Right lobe of liver (tissue), 6 donors: ENCODE data around the gene CCDC149. TPM values are rescaled to one million over a fixed set of nuclear protein-coding genes. Genes with fewer than 3 reads are reported as not detected.

Experiments used
- ATAC-seq, 4 donors: fragments of 200-7000 bp; cut with Tn5 transposase; one replicate each; pipeline ENCODE4 v1.9.1; 2020; ENCODE audit warnings: mild to moderate bottlenecking in 4 of 4, moderate library complexity in 4 of 4
- DNase-seq, 3 donors: peaks; one replicate each; pipeline ENCODE4 v3.0.0-alpha.2; 2020
- H3K27ac ChIP-seq, 3 donors: fragments of 200-600 bp; one replicate each; pipeline ENCODE4 v1.8.0; 2022
- H3K27me3 ChIP-seq, 2 donors: fragments of 200-600 bp; one replicate each; pipeline ENCODE4 v1.8.0; 2022
- H3K36me3 ChIP-seq, 4 donors: fragments of 200-600 bp; sonication (generic) in 1 of 4; one replicate each; pipeline versions ENCODE4 v1.5.1 to v1.8.0; 2017 to 2022; ENCODE audit warnings: control low read depth in 1 of 4
- H3K4me1 ChIP-seq, 4 donors: fragments of 200-600 bp; sonication (generic) in 1 of 4; one replicate each; pipeline versions ENCODE4 v1.5.1 to v1.8.0; 2017 to 2022; ENCODE audit warnings: control low read depth in 1 of 4
- H3K4me3 ChIP-seq, 3 donors: fragments of 200-600 bp; one replicate each; pipeline ENCODE4 v1.8.0; 2022
- H3K9me3 ChIP-seq, 4 donors: fragments of 200-600 bp; sonication (generic) in 1 of 4; one replicate each; pipeline versions ENCODE4 v1.5.1 to v1.8.0; 2017 to 2022; ENCODE audit warnings: control low read depth in 1 of 4
- POLR2A ChIP-seq: fragments of 450-650 bp; IDR thresholded peaks from one replicate; pipeline ENCODE4 v1.6.1; 2017; ENCODE audit warnings: antibody characterized with exemption, mild to moderate bottlenecking
- WGBS: methylation state at CpG from one replicate; pipeline ENCODE4 v1.1.6; 2018; ENCODE audit warnings: low coverage, low lambda C conversion rate; ENCODE audit not compliant: insufficient coverage; ENCODE audit errors: missing lambda C conversion rate; 5-methylcytosine and 5-hydroxymethylcytosine counted together
- intact Hi-C, 2 donors: fragments of 100-400 bp; cut with DNase I; formaldehyde crosslinking; loops; one replicate each; pipeline versions ENCODE4 v1.11.2 to v1.14.1; 2022
- total RNA-seq, 6 experiments: library from RNA; depleted of rRNA in 2 of 6; stranded (reverse); fragments of >200 nt in 2 of 6; fragmentation: NEBNext Ultra II Directional in 3 of 6; extraction: Animal tissue kit (Norgen Biotek cat#: 25700) in 3 of 6; gene quantifications; one replicate each; pipeline versions ENCODE4 v1.1.0 to v1.2.4, GENCODE V29; 2016 to 2023
- TF ChIP-seq, protein P1 (sequence below), 4 donors: fragments of 200-600 bp in 3 of 4; fragments of 450-650 bp in 1 of 4; IDR thresholded peaks; one replicate each; pipeline versions ENCODE4 v1.5.1 to v1.8.0; 2016 to 2022; ENCODE audit warnings: antibody characterized with exemption in 4 of 4, mild to moderate bottlenecking in 2 of 4
- donor health status: DM: no; HTN: yes; CAD: no.
- donor health status: DM: no; HTN: no; CAD: no.
- donor health status: DM: no; HTN: no; CAD: no.
- donor health status: DM: no; HTN: yes; CAD: no.
- donor health status: DM: no; HTN: yes; CAD: no.

Gene CCDC149
- total RNA-seq, 6 experiments from 2014 or later = 3.9 to 8.0 (median 5.2) TPM

DNA sequence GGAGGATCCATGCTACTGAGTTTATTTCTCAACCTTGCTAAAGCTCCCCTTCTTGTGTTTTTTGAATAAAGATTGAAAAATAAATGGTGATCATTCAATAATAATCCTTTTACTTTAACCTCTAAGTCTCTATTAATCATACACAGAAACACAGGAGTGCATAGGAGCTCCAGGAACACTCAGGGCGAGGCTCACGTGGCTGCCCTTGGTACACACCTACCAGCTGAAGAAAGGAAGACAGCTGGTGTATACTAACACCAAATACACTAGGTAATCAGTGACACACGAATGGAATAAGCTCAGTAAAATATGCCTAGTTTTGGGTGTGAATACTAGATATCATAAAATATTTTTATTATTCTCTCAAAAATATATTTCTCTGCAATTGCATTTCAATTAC lies 26.2 kb downstream of the CCDC149 start:
- no peaks in the 10 kb centered on the region for H3K36me3 ChIP-seq
- no peaks in the 10 kb centered on the region for H3K4me1 ChIP-seq
- no peak for TF ChIP-seq POLR2A
- TF ChIP-seq, protein P1, sequence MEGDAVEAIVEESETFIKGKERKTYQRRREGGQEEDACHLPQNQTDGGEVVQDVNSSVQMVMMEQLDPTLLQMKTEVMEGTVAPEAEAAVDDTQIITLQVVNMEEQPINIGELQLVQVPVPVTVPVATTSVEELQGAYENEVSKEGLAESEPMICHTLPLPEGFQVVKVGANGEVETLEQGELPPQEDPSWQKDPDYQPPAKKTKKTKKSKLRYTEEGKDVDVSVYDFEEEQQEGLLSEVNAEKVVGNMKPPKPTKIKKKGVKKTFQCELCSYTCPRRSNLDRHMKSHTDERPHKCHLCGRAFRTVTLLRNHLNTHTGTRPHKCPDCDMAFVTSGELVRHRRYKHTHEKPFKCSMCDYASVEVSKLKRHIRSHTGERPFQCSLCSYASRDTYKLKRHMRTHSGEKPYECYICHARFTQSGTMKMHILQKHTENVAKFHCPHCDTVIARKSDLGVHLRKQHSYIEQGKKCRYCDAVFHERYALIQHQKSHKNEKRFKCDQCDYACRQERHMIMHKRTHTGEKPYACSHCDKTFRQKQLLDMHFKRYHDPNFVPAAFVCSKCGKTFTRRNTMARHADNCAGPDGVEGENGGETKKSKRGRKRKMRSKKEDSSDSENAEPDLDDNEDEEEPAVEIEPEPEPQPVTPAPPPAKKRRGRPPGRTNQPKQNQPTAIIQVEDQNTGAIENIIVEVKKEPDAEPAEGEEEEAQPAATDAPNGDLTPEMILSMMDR (IDR thresholded peaks at IDR 0.05) = no peak
- no peak overlapping the region for H3K4me3 ChIP-seq
- H3K9me3 ChIP-seq = no peaks in the 10 kb centered on the region
- DNase-seq (no peak), ATAC-seq (no peak)
- 83% methylated on average over 3 of the region's 3 CpGs for WGBS
- H3K27ac ChIP-seq = no peak overlapping the region
- intact Hi-C loops = no loop called here
- no peaks in the 10 kb centered on the region for H3K27me3 ChIP-seq

DNA sequence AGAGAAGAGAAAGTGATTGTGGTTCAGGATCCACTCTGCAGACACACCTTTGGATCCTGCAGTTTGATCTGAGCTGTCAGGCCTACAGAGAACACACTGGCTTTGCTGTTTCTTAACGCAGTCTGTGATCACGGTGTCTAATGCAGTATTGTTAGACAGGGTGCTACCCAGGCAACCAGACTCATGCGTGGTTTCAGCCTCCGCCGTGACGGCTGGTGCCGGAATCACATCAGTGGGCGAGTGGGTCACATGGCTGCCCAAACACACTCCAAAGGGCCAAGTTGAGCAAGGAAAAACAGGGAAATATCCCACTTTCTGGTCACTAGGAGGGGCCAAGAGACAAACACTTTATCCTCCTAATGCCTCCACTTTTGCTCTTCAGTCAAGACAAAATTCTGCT lies 27.5 kb downstream of the CCDC149 start:
- Histone ChIP-seq H3K4me3 (no peak overlapping the region), H3K27me3 (no peaks in the 10 kb centered on the region), H3K4me1 (no peaks in the 10 kb centered on the region), H3K36me3 (no peaks in the 10 kb centered on the region), H3K9me3 (no peaks in the 10 kb centered on the region), H3K27ac (no peak overlapping the region)
- ATAC-seq = no peak
- WGBS = 82% methylated on average over 3 of the region's 8 CpGs
- DNase-seq = no peak
- intact Hi-C loops = no loop called here
- TF ChIP-seq, protein P1 (IDR thresholded peaks at IDR 0.05) = no peak
- TF ChIP-seq POLR2A = no peak

DNA sequence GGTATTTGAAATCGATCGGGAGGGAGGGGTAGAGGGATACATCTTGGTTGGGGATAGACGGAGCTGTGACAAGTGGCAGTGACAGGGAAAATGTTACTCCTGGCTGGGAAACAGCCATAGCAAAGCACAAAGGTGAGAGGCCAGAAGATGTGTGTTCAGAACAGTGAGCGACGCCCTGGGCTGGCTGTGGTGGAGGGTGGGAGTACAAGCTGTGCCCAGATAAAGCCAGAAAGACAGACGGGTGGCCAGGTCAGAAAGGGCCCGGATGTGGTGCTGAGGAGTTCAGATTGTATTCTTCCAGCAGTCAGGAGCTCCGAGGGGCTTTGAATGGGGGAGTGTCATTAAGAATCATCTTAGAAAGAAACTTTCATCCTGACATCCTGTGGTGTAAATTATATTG lies 27.9 kb downstream of the CCDC149 start:
- intact Hi-C loops = no loop called here

DNA sequence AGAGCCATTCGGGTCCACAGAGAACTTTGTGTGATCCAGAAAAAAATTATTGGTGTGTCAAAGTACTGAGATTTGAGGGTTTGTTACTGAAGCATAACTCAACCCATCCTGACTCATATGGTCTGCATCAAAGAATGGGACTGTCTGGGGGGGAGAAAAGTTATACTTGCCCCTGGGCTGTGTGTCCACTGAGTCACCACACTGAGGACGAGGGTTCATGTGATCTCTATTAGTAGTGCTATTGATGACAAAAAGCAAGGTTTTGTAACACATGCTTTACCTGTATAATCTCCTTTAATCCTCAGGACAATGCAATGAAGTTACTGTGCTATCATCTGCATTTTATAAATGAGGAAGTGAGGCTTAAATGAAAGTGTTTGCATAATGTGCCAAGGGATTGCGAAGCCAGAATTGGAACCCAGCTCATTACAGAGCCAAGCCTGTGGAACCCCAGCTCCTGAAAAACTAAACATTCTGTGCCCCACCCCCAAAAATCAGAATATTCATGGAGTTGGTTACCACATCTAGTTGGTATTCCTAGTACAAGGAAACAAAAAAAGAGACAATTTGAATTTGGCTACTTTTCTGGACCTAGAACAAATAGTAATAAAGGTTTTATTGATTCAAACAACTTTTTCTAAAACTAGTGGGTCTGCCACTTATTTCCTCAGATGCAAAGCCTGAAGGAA lies 31.2 kb downstream of the CCDC149 start:
- TF ChIP-seq, protein P1 (IDR thresholded peaks at IDR 0.05) = no peak
- ATAC-seq (no peak), DNase-seq (no peak)
- no peaks in the 10 kb centered on the region for H3K27me3 ChIP-seq
- no peaks in the 10 kb centered on the region for H3K9me3 ChIP-seq
- no peaks in the 10 kb centered on the region for H3K4me1 ChIP-seq
- 48% methylated on average over 2 of the region's 3 CpGs for WGBS
- intact Hi-C loops = no loop called here
- no peak overlapping the region for H3K27ac ChIP-seq
- no peak overlapping the region for H3K4me3 ChIP-seq
- no peaks in the 10 kb centered on the region for H3K36me3 ChIP-seq

More for the DNA sequence above, 27.9 kb downstream of the CCDC149 start:
- H3K36me3 ChIP-seq = no peaks in the 10 kb centered on the region
- WGBS = 78% methylated on average over 7 of the region's 8 CpGs
- no peak for TF ChIP-seq POLR2A
- TF ChIP-seq, protein P1 (IDR thresholded peaks at IDR 0.05) = no peak
- no peak for ATAC-seq
- H3K27ac ChIP-seq = no peak overlapping the region
- no peak overlapping the region for H3K4me3 ChIP-seq
- H3K4me1 ChIP-seq = no peaks in the 10 kb centered on the region
- DNase-seq = no peak
- no peaks in the 10 kb centered on the region for H3K9me3 ChIP-seq
- H3K27me3 ChIP-seq = no peaks in the 10 kb centered on the region
